Measurements from ENCODE around the gene ZFR.
A peak's percentile ranks its signal among the peaks of the same experiment; 100 is the strongest.
"Not testable (repeated sequence)": the region's sequence is repeated elsewhere in the genome, so short reads cannot be mapped to it uniquely, and the experiment has no call there.

ZFR gene

DNA sequence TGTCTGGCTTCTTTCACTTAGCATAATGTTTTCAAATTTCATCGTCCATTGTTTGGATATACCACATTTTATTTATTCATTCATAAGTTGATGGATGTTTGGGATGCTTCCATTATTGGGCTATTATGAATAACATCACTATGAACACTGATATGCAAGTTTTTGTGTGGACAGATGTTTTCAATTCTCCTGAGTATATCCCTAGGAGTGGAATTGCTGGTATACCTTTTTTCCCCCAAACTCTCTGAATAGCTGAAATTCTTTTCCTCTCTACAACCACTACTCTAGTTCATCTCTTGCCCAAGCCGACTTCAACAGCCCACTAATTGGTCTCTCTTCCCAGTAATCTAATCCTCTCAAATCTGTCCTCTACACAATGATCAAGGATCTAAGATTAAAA lies 4.7 kb upstream of the ZFR start:
- no peak for DNase-seq

GRCh38 chr5:32446630-32447029 lies 2.1 kb upstream of the ZFR start:
- DNase-seq = no peak

DNA sequence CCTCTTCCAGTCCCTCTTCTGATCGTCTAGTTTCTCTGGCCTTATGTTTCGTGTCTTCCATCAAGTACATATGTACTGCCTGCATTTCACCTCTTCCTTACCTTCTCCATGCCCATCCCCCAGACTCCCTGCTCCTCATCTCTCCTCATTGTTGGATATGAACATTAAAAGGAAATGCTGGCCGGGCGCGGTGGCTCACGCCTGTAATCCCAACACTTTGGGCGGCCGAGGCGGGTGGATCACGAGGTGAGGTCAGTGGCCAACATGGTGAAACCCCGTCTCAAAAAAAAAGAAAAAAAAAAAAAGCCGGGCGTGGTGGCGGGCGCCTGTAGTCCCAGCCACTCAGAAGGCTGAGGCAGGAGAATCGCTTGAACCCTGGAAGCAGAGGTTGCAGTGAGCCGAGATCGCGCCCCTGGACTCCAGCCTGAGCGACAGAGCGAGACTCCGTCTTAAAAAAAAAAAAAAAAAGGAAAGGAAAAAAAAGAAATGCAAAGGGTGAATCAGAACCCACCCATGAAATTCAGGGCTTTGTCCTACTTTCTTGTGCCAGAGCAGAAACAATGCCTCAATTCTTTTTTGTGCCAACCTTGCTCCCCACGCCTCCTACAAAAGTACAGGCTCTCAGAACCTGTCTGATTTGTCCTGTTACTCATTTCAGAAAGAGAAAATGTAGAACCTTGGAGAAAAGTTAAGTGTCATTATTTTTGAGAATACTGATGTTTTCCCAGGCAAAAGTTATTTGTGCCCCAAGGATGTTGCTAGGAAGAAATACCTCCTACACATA lies 1.5 kb upstream of the ZFR start:
- no peak for DNase-seq

GRCh38 chr5:32445287-32445758 lies 783 bp upstream of the ZFR start:
- DNase-seq = no peak

GRCh38 chr5:32443541-32444430 lies 754 bp downstream of the ZFR start:
- DNase-seq = peak; percentile 59

- no peak for DNase-seq
These were observed 1.4 kb downstream of the ZFR start for GRCh38 chr5:32443145-32443540.

GRCh38 chr5:32439086-32439642 lies 5.4 kb downstream of the ZFR start:
- no peak for DNase-seq

DNA sequence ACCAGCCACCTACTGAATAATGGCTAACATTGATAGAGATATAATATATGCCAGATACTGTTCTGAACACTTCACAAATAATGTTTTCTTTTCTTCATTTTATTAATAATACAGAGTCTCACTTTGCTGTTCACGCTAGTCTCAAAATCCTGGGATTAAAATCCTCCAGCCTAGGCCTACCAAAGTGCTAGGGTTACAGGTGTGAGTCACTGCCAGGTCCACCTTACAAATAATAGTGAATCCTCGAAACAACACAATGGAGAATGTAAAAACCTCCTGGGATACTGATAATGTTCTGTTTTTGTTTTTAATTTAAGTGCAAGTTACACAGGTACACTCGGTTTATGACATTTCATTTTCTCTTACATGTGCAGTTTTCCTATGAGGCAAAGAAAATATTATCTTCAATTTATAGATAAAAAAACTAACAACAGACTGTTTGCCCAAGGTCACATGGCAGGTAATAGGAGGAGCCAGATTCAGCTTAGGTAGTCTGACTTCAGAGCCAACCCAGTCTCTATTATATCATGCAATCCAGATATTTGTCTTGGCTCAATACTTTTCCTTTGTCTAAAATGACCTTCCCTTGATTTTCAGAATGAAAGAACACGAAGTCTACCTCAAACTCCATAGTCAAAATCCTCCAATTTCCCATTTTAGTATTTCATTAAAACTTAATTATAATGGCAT lies 7.8 kb downstream of the ZFR start:
- DNase-seq = no peak

GRCh38 chr5:32435383-32435782 lies 9.2 kb downstream of the ZFR start:
- DNase-seq = no peak

DNA sequence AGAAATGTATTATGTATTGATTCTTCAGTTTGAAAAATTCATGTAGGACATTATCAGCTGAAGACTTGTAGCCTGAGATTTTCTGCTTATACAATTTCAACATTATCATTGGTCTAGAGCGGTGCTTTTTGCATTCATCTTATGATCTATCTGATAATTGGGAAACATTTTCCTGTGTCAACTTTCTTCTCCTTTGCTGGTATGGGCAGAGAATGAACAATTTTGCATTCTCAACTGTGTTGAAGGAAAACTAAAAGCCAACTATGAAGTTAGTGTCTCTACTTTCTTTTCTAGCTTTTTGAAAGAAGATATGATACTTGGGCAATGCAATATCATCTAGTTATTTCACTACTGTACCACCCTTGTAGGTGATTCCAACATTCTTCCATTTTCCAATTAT lies 10.3 kb downstream of the ZFR start:
- no peak for DNase-seq

GRCh38 chr5:32432633-32433032 lies 11.9 kb downstream of the ZFR start:
- DNase-seq = no peak

DNA sequence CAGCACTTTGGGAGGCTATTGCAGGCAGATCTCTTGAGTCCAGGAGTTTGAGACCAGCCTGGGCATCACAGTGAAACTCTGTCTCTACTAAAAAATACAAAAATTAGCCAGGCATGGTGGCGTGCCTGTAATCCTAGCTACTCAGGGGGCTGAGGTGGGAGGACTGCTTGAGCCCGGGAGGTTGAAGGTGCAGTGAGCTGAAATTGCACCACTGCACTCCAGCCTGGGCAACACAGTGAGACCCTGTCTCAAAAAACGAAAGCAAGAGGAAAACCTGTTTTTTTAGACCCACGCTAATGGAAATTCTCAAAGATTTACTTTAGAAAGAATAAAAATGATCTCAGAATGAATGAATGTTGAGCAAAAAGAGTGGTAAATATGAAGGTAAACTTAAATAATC lies 13.7 kb downstream of the ZFR start:
- DNase-seq = not testable (repeated sequence)

GRCh38 chr5:32428426-32428825 lies 16.1 kb downstream of the ZFR start:
- DNase-seq = peak; percentile 46

DNA sequence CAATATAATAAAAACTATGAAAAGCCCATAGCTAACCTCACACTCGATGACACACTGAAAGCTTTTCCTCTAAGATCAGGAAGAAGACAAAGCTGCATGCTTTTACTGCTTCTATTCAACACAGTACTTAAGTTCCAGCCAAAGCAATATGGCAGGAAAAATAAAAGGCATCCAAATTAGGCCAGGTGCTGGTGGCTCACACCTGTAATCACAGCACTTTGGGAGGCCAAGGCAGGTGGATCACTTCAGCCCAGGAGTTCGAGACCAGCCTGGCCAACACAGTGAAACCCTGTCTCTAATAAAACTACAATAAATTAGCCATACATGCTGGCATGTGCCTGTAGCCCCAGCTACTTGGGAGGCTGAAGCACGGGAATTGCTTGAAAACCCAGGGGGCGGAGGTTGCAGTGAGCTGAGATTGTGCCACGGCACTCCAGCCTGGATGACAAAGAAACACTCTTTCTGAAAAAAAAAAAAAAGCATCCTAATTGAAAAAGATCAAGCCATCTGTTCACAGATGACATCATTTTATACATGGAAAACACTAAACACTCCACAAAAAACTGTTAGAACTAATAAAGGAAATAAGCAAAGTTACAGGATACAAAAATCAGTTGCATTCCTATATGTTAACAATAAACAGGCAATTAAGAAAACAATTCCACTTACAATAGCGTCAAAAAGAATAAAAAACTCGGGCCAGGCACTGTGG lies 17.9 kb downstream of the ZFR start:
- DNase-seq = peak; percentile 75

- DNase-seq = no peak
These were observed 21.8 kb downstream of the ZFR start for GRCh38 chr5:32422697-32423096.

GRCh38 chr5:32421075-32421474 lies 23.5 kb downstream of the ZFR start:
- DNase-seq = no peak

DNA sequence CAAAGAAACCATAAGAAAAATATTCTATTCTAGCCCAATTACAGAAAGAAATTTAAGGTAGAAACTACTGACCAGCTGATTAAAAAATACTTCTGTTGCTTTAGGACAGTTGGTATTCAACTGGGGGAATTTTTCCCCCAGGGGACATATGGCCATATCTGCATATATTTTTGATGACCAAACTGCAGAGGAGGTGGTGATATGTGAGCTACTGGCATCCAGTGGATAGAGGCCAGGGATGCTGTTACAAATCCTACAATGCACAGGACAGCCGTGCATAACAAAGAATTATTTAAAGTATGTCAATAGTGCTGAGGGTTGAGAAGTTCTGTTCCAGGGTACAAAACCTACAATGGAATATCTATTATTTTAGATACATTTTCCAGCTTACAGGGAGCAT lies 24.0 kb downstream of the ZFR start:
- DNase-seq = no peak

GRCh38 chr5:32419791-32420190 lies 24.7 kb downstream of the ZFR start:
- DNase-seq = no peak

GRCh38 chr5:32413466-32414263 lies 30.9 kb downstream of the ZFR start:
- no peak for DNase-seq

GRCh38 chr5:32410630-32411029 lies 33.9 kb downstream of the ZFR start:
- DNase-seq = no peak

DNA sequence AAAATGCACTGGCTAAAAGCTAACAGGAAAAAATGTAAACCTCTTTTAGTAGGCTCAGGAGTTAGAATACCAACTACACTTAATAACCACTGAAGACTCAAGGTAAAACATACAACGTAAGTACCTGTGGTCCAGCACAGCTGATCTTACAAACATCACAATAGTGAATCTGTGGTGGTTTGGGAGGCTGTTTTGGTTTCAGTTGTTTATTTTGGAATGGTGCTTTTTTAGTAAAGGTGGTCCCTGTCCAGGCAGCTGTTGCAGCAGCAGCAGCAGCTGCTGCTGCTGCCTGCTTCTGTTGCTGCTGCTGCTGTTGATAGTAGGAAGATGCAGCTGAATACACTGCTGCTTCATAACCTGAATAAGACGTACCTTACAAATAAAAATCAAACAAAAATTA lies 37.9 kb downstream of the ZFR start:
- DNase-seq = no peak

GRCh38 chr5:32405507-32405906 lies 39.0 kb downstream of the ZFR start:
- DNase-seq = no peak
